ENCODE measurements around the gene TIAM2. TPM values are rescaled to one million over a fixed set of nuclear protein-coding genes. Genes with fewer than 3 reads are reported as not detected.

TIAM2 gene
- total and polyA plus RNA-seq, 9 donors, result 9.1 to 15.6 (median 10.3) TPM

- no peaks in the 10 kb centered on the region for H3K27me3 ChIP-seq
- H3K9me3 ChIP-seq, result no peaks in the 10 kb centered on the region
- 87 to 92% (median 90%) methylated on average over 2 of the region's 2 CpGs for WGBS, 3 donors
- H3K4me1 ChIP-seq (ENCODE audit: insufficient read depth), result no peaks in the 10 kb centered on the region
- TF ChIP-seq POLR2A (IDR thresholded peaks at IDR 0.05) (no peak), EP300 (IDR thresholded peaks at IDR 0.05) (no peak)
- no peaks in the 10 kb centered on the region for H3K36me3 ChIP-seq
- no peak overlapping the region for H3K4me3 ChIP-seq
- intact Hi-C loops (cut with DNase I), result no loop called here
- DNase-seq, result no peak
- H3K27ac ChIP-seq, result no peak overlapping the region
Observed at GRCh38 chr6:155125906-155126305, 130.8 kb downstream of the TIAM2 start.

GRCh38 chr6:155126727-155127439, 131.8 kb downstream of the TIAM2 start:
- no peak for DNase-seq

GRCh38 chr6:155128977-155129376, 133.9 kb downstream of the TIAM2 start:
- Histone ChIP-seq H3K9me3 (no peaks in the 10 kb centered on the region), H3K36me3 (no peaks in the 10 kb centered on the region), H3K27me3 (no peaks in the 10 kb centered on the region), H3K4me1 (ENCODE audit: insufficient read depth) (no peaks in the 10 kb centered on the region), H3K27ac (no peak overlapping the region), H3K4me3 (no peak overlapping the region)
- WGBS, 3 donors, result 81 to 85% (median 83%) methylated on average over 4 of the region's 4 CpGs
- TF ChIP-seq CTCF (IDR thresholded peaks at IDR 0.05), result no peak
- no peak for TF ChIP-seq EP300 (IDR thresholded peaks at IDR 0.05)
- no peak for DNase-seq
- intact Hi-C loops (cut with DNase I), result no loop called here

More at GRCh38 chr6:155126727-155127439, 131.8 kb downstream of the TIAM2 start:
- Histone ChIP-seq H3K36me3 (no peaks in the 10 kb centered on the region), H3K4me1 (ENCODE audit: insufficient read depth) (no peaks in the 10 kb centered on the region), H3K27ac (no peak overlapping the region), H3K9me3 (no peaks in the 10 kb centered on the region), H3K27me3 (no peaks in the 10 kb centered on the region), H3K4me3 (no peak overlapping the region)
- intact Hi-C loops (cut with DNase I), result no loop called here
- WGBS, 3 donors, result 77% methylated on average over 10 of the region's 10 CpGs
- TF ChIP-seq EP300 (IDR thresholded peaks at IDR 0.05) (no peak), CTCF (IDR thresholded peaks at IDR 0.05) (no peak), POLR2A (IDR thresholded peaks at IDR 0.05) (no peak)

- intact Hi-C loops (cut with DNase I), result no loop called here
- WGBS, 3 donors, result 93 to 96% (median 95%) methylated on average over 13 to 14 of the region's 14 CpGs
Observed at GRCh38 chr6:155129744-155130143, 134.6 kb downstream of the TIAM2 start.

More at GRCh38 chr6:155129744-155130143, 134.6 kb downstream of the TIAM2 start:
- no peaks in the 10 kb centered on the region for H3K9me3 ChIP-seq
- no peak overlapping the region for H3K4me3 ChIP-seq
- H3K36me3 ChIP-seq, result no peaks in the 10 kb centered on the region
- no peaks in the 10 kb centered on the region for H3K4me1 ChIP-seq (ENCODE audit: insufficient read depth)
- no peak for DNase-seq
- TF ChIP-seq CTCF (IDR thresholded peaks at IDR 0.05), result no peak
- no peak for TF ChIP-seq POLR2A (IDR thresholded peaks at IDR 0.05)
- no peak for TF ChIP-seq EP300 (IDR thresholded peaks at IDR 0.05)
- H3K27ac ChIP-seq, result no peak overlapping the region
- no peaks in the 10 kb centered on the region for H3K27me3 ChIP-seq

All from ovary (tissue), 9 donors.